Inflammatory macrophage treated with lipopolysaccharide for 4 hours (primary cell): ENCODE measurements around the gene NBEA.

Experiments
- DNase-seq: peaks from one replicate; pipeline ENCODE4 v3.0.0-alpha.2; 2020

Gene NBEA

DNA sequence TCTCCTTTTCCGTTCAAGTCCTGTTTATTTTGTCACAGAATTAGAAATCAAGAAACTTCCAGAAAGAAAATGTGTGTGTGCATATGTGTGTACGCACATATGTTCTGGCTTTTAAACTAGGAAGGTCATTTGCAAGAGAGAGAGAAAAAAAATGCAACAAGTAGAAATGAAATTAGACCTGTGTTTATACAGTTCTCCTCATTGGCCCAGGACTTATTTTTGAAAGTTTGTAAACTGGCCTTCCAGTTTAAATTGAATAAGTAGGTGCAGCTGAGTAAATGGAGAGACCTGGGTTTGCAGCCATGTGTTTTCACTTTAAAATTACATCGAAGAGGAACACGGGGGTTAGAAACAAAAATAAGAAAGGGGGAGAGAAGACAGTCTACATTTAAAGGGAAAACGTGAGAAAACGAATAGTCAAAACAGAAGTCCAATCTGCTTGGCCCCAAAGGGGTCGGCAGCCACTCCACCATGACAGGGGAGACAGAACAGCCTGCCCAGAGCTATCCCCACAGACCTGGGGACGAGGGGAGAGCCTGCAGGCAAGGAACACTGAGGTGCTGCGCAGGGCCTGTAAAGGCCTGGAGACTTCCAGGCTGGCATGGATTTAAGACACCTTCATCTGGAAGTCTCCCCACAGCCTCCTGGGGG lies 751.2 kb downstream of the NBEA start:
- DNase-seq, result no peak

DNA sequence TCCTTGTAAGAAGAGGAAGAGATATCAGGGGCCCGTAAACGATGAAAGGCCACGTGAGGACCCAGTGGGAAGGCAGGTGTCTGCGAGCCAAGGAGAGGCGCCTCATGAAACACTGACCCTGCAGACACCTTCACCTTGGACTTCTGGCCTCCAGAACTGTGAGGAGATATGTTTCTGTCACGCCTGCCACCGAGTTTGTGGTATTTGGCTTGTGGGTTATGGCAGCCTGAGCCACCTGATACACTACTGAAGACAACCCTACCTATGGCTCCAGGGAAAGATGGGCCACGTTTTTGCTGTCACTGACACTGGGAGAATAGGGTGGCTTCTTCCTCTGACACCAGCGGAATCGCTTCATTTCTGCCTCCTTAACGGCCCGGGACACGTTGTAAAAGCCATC lies 752.0 kb downstream of the NBEA start:
- DNase-seq, result no peak

DNA sequence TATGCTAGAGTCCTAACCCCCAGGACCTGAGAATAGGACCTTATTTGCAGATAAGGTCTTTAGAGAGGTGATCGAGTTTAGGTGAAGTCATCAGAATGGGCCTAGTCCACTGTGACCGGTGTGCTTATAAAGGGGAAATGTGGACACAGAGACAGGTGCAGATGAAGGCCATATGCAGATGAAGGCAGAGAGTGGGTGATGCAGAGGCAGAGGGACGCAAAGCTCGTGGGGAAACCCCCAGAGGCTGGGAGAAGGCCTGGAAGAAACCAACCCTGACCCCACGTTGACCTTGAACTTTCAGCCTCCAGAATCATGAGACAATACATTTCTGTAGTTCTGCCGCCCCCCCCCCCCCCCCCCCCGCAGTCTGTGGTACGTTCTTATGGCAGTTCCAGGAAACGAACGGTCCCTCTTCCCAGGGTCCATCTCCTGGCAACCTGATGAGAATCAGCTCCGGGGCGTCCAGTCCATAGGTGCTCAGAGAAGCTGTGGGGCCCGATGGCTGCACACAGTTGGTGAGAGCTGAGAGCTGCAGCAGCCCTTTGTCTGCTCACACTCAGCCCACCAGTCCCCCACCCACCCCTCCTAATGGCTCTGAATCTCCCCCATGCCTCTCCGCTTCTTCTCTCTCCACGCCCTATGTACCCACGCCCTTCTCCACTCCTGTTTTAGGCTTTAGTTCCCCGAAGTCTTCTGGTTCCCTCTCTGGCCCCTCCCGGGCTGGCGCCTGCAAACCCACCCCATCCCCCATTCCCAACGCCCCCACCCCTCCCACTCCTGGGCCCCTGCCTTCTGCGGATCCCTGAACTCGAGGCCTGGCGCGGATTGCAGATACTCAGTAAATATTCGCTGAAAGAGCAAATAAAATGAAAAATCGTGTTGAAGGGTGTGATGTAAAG lies 752.7 kb downstream of the NBEA start:
- no peak for DNase-seq

DNA sequence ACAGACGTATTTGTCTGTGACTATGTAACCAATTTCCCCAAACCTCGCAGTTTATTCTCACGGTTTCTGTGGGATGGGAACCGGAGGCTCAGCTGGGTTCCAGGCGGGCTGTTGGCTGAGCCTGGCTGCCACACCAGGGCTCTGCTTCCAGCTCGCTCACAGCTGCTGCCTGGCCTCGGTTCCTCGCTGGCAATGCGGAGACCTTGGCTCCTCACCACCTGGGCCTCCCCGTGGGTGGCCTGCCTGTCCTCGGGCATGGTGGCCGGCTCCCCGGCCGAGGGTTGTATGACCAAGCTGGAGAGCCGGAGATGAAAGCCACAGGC lies 753.3 kb downstream of the NBEA start:
- no peak for DNase-seq

DNA sequence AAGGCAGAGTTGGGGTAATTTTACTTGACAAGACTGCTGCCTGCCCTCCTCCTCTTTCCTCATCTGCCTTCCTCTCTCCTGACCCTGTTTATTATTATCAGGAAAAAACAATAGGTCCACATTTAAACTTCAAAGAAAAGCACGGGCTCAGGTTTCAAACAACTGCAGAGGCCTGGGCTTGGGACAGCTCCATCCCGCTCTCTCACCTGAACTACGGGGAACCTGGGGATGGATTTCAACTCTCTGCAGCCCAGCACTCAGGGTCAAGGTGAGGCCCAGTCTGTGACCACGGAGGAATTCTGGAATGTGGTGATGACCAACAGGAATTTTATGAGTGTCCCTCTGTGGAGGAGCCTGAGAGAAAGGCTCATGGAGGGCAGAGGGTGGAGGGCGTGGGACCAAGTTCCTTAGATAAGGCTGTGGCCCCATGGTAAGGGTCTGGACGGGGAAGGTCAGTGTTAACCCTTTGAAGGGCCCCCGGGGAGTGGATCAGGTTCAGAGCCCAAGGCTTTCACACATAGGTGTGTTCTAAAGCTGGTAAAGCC lies 755.2 kb downstream of the NBEA start:
- no peak for DNase-seq

DNA sequence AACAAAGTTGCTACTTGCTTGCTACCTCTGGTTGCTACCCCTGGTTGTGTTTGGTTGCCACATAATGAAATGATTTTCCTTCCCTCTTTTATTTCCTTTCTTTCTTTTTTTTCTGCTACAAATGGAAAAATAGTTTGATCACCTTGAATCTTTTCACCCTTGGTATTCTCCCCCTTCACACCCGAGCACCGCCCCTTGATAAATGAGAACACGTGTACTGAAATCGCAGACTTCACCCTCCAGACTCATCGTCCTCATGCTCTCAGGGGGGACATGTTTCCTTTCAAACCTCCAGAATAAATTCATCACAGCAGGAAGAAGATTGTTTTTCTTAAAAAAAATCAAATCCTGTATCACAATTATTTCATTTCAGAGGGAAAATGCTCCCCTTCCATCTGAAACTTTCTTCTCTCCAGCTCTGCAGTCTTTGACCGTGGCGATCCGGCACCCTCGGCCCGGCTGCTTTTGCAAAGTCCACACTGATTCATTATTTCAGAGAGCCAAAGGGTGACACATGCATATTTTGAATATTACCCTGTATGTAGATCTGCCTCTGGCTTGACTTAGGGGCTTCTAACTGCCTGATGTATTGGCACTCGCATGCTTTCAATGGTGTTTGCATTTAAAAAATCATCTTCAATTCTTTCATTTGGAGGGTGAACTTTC lies 757.0 kb downstream of the NBEA start:
- DNase-seq, result no peak

DNA sequence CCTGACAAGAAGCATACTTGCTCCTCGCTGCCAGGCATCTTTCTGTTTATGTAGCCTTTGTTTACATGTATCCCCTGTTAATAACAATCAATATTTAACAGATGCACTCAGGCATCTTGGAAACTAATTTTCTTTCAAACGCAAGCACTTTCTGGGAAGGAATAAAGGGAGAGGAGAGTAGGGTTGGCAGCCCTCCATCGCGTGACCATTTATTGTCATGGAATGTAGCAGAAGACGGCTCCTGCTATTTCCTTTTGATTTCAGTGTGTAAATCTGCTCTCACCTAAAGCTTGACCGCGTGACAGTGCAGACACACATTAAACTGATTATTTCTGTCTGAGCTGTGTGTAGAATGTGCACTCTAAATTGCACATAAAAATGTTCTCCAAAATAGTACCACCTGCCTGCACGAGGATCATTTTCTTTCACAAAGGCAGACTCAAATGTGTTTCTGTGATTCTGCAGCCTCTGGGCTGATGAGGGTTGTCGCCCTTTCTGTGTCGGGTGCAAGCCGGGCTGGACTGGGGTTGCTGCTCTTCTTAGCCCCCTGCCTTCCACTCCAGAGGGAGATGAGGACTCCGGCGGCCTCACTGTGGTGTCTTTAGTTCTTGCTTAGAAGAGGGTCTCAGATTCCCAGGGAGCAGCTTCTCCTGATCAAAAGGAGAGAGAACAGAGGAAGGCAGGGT lies 757.9 kb downstream of the NBEA start:
- no peak for DNase-seq

DNA sequence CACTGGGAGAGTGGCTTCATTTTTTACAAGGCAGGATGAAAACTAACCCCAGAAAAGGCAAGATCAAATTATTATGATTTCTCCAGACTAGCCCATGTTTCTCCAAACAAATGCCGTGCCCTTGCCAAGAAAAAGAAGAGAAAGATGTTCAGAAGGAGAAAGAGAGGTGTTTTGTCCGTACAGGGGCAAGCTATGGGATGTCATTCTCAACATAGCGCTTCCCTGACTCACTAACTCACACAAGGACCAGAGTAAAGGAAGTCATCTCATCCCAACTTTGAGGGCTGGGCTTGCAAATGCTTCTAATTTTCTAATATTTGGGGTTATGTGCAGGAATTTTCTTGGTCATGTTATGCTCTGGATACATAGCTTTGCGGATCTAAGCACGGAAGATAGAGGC lies 758.6 kb downstream of the NBEA start:
- no peak for DNase-seq

DNA sequence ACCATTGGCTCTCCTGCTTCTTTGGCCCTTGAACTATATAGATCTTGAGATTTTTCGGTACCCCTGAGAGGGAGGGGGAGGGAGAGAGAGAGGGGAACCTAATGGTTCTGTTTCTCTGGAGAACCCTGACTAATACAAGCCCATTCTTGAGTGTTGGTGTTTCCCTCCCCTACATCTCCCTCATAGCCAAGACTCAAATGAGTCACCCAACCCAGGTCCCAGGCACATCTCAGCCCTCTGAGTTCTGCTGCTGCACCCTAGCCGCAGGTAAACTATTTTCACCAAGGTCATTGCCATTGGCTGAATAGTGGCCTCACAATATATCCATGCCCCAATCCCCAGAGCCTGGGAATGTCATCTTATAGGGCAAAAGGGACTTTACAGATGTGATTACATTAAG lies 760.2 kb downstream of the NBEA start:
- no peak for DNase-seq

DNA sequence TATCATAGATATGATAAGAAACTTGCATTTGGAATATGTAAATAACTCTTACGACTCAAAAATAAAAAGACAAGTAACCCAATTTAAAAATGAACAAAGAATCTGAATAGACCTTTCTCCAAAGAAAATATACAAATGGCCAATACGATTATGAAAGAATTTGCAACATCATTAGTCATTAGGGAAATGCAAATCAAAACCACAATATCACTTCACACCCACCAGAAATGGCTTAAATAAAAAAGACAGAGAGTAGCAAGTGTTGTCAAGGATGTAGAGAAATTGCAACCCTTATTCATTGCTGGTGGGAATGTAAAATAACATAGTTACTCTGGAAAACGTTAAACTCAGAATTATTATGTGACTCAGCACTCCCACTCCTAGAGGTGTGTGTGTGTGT lies 761.0 kb downstream of the NBEA start:
- no peak for DNase-seq

DNA sequence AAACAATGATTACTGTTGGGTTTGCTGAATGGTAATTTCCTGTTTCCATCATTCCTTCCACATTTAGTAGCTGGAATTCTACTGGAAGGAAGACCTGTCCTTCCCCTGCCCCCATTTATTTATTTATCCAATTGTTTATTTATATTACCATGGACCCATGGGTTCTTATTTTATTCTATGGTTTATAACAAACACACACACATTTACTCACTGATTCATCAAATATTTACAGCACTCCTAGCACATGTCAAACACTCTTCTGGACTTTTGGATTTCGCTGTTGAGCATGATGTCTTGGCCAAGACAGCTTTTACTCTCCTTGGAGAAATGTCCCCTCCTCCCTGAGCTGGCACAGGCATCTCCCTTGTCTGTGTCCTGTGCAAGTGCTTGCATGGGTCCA lies 762.3 kb downstream of the NBEA start:
- DNase-seq, result no peak

DNA sequence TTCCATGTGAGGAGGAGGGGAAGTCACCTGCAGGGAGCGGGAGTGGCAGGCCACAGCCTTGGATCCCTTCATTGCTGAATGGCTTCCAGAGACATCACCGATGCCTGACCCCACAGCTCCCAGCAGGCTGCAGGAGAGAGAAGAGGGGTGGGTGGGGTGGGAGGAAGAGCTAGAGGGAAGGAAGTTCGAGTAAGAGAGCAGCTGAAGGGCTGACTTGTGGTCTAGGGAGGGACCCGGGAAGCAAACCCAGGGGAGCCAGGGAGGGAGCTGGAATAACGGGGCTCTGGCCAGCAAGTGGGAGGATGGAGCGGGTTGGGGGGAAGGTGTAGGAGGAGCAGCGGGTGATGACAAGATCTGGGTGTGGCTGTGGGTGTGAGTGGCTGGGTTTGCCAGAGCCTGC lies 764.2 kb downstream of the NBEA start:
- no peak for DNase-seq

DNA sequence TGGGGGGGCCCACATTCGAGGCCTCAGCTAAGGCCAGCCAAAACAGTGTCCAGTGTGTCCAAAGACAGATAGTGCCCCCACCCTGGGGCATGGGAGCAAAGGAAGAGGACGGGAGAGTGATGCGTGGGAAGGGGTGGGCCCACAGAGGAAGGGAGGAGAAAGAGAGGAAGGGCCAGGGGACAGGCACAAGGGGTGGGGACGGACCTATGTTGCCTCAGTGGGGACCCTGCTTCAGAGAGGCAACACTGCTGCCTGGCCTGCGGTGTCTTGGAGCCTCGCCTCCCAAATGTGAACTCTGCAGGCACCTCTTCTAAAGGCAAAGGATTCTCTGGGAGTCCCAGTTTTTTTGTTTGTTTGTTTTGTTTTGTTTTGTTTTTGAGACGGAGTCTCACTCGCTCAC lies 764.7 kb downstream of the NBEA start:
- DNase-seq, result no peak

DNA sequence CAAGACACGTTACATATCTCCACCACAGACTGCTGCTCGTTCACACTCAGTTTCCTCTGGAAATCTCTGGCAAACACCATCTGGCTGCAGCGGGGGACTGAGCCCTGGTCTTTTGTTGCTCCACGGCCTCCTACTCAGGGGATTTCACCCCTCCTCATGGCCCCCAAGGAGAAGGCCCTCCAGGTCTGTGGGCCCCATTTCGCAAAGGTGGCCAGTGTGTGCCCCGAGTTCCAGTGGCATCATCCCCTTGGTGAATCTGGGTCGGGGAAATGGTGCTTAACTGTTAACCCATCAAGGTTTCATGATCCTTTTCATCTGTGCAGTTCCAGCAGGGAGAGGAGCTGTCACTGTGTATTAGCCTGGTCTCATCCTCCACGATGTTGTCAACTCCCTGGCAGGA lies 769.8 kb downstream of the NBEA start:
- no peak for DNase-seq

DNA sequence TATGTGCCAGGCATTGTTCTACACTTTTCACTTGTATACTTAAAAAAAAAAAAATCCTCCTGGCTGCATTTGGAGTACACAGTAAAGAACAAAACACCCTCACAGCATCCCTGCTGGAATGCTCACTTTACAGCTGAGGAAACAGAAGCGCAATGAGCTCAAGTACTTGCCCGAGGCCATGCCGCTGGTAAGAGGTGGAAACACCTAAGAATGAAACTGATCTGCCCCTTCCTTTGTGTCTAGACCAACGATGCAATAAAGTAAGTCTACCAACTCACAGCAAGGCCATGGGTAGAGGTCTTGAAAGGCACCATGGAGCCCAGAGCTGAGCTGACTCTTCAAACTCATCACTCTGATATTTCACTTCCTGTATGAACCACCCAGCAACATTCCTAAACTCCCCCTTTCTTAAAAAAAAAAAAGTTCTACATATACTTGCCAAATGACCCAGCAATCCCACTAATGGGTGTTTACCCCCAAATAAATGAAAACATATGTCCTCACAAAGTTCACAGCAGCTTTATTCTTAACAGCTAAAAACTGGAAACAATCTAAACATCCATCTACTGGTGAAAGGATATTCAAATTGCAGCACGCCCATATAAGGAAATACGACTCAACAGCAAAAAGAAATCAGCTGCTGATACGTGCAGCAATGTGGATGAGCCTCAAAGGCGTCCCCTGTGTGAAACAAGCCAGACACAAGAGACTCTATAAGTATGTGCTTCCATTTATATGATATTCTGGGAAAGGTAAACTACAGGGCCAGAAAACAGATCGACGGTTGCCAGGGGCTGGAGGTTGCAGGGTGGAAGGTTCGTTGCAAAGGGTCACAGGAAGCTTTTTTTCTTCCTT lies 771.1 kb downstream of the NBEA start:
- DNase-seq, result no peak

DNA sequence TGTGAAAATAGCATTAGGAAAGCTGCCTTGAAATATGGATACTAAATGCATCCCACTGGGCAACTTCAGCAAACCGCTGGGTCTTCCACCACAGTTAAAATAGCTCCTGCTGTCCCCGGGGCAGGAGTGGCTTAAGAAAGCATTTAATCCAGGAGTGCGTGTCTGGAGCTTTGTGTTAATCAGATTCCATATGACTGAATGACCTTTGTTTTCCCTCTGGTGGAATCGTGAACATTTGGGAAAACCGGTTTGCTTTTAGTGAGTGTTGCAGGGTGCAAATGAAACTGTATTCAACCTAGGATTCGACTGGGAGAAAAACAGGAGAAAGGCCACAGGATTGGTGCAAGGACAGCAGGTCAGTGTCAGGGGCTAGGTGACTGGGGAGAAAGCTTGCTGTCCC lies 772.1 kb downstream of the NBEA start:
- no peak for DNase-seq

DNA sequence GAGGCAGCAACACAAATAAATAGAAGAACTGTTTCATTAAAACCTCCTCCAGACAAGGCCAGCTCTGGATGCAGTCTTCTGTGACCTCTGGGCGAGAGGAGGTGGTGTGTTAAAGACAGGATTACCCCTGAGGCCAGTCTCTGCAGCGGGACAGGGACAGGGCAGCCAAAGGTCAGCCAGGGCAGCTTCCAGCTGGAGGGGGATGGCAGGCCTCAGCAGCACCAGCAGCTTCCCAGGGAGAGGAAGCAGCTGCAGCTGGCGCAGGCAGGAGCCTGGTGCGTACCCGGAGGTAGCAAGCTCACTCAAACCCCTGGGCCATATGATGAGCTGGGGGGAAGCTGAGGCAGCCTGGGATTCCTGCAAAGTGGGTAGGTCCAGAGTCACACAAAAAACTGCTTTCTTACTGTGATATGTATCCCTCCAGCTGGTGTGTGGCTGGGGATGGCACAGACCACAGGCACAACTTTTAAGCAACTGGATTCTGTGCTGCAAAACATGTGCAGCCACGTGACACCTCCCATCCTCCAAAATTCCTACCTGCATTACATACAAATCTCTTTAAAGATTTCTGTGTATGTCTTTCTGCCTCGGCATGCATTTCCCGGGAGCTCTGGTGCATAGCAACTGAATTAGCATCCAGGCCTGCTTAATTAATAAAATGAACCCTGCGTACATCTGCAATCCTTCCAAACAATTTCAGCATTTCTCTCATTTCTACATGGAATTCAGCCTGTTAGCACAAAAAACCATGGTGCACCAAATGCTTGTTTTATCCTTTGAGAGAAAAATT lies 772.7 kb downstream of the NBEA start:
- DNase-seq, result no peak

DNA sequence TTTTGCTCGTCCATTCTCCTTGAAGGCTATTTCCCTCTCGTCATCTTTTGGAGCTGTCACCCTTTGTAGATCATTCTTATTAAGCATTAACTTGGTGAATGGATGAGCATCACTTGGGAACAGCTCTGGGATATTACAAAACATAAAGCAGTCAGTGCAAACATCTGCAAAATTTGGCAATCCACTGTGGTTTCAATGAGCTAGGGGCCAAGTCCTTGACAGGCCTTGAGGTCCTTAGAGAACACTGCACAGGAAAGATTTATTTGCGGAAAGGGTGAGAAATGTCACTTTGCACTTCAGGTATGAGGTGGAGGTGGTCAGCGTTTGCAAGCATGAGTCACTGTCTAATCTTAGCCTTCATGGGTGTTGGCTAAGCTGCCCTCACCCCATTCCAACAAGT lies 774.1 kb downstream of the NBEA start:
- DNase-seq, result no peak

DNA sequence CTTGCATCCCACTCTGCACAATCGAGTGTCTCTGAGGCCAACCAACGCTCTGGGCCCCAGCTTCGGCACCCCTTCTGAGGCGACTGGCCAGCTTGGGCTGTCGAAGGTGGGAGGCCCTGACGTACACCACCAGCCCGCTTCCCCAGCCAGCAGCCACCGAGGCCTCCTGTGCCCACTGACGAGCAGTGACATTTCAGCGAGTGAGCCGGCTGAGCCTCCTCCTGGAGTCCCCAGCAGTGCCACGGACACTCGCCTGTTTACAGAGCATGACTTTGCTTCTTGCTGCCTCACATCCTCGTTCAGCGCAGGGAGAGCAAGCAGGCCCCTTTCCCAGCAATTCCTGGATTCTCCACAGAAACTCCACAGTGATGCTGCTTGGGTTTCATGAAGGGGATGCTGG lies 774.7 kb downstream of the NBEA start:
- no peak for DNase-seq

DNA sequence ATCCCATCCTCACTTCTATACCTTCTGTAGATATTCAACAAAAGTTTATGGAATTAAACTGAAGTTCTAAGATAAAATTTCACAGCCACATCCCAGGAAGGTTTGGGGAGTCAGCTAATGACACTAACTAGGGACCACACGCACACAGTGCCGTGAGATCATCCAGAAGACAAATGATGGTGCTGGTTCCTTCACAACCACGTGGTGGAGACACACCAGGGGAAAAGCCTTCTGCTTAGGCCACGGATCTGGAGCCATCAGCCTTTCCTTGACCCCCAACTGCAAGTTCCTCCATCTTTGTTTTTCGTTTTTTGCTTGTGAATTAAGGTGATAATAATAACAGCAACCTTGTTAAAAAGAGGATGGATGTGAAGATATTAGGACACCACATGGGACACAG lies 776.0 kb downstream of the NBEA start:
- DNase-seq, result no peak

DNA sequence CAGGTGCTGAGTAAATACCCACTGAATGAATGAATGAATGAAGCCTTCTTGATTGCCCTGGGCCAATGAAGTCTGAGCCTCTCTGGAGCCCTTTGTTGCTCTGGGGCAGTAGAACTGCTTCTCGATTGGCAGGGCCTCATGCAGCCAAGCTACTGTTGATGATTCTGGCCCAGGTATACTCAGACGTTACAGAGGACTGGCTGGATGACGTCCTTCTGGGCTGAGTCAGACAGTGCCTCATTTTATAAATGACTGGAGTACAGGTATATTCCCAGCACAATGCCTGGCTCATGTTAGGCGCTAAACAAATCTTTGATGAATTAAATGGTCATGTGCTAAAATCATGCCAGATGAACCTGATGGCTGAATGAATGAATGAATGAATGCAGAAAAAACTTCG lies 778.2 kb downstream of the NBEA start:
- no peak for DNase-seq
